Adrenal gland (tissue), 12 donors: ENCODE data around the gene ZNF101. TPM values are rescaled to one million over a fixed set of nuclear protein-coding genes. Genes with fewer than 3 reads are reported as not detected.

Experiments used
- DNase-seq, 7 donors: peaks; one replicate each; pipeline ENCODE4 v3.0.0-alpha.2; 2019 to 2020
- H3K27ac ChIP-seq, 5 donors: fragments of 200-600 bp; sonication (generic) in 4 of 5; 1 replicate in 3 of 5; 2 replicates in 2 of 5; pipeline versions ENCODE4 v1.5.1 to v1.8.0; 2016 to 2020; ENCODE audit warnings: mild to moderate bottlenecking in 1 of 5
- H3K27me3 ChIP-seq: fragments of 200-600 bp; 2 replicates; pipeline ENCODE4 v1.8.0; 2021
- H3K36me3 ChIP-seq, 2 donors: fragments of 200-600 bp; replicated peaks in 1 of 2; 1 replicate in 1 of 2; 2 replicates in 1 of 2; pipeline versions ENCODE4 v1.5.1 to v1.8.0; 2018 to 2022
- H3K4me1 ChIP-seq, 2 donors: fragments of 200-600 bp; replicated peaks in 1 of 2; 1 replicate in 1 of 2; 2 replicates in 1 of 2; pipeline versions ENCODE4 v1.5.1 to v1.8.0; 2018 to 2021
- H3K4me3 ChIP-seq, 4 donors: fragments of 200-600 bp; sonication (generic) in 3 of 4; one replicate each; pipeline ENCODE4 v1.5.1; 2016 to 2018
- H3K9me3 ChIP-seq, 3 donors: fragments of 200-600 bp; sonication (generic) in 1 of 3; replicated peaks in 1 of 3; 1 replicate in 2 of 3; 2 replicates in 1 of 3; pipeline versions ENCODE4 v1.5.1 to v1.8.0; 2016 to 2021
- CTCF ChIP-seq, 6 experiments: fragments of 450-650 bp in 4 of 6; fragments of 200-600 bp in 2 of 6; sonication (generic) in 1 of 6; IDR thresholded peaks; 1 replicate in 5 of 6; 2 replicates in 1 of 6; pipeline versions ENCODE4 v1.5.1 to v1.8.0; 2016 to 2021; ENCODE audit warnings: antibody characterized with exemption in 6 of 6, mild to moderate bottlenecking in 2 of 6, moderate library complexity in 1 of 6
- POLR2A ChIP-seq, 2 donors: fragments of 450-650 bp; IDR thresholded peaks; one replicate each; pipeline ENCODE4 v1.6.1; 2017; ENCODE audit warnings: antibody characterized with exemption in 2 of 2, mild to moderate bottlenecking in 2 of 2, moderate library complexity in 1 of 2
- WGBS, 4 donors: extraction: QIAGEN DNeasy Blood & Tissue Kit in 2 of 4; methylation state at CpG; one replicate each; pipeline versions ENCODE4 v1.1.5 to v1.1.7; 2013 to 2017; 5-methylcytosine and 5-hydroxymethylcytosine counted together
- intact Hi-C, 2 donors: fragments of 100-400 bp; cut with DNase I; formaldehyde crosslinking; loops; one replicate each; pipeline versions ENCODE4 v1.14.1 to v1.15.0; 2022 to 2023
- polyA plus RNA-seq, 3 donors: library from polyadenylated mRNA; stranded (reverse); fragments of 200-250 nt in 2 of 3; fragments of 350-450 nt in 1 of 3; fragmentation: Illumina TruSeq in 1 of 3; extraction: RNeasy Lipid Tissue Mini Kit (QIAGEN cat#74804) in 1 of 3; gene quantifications; one replicate each; pipeline ENCODE4 v1.2.3, GENCODE V29; 2013 to 2014
- total RNA-seq, 9 donors: library from RNA; depleted of rRNA in 4 of 9; stranded (reverse); fragments of >200 nt in 4 of 9; fragments of 120-200 nt in 1 of 9; fragmentation: NEBNext Ultra II Directional in 1 of 9; extraction: Animal tissue kit (Norgen Biotek cat#: 25700) in 1 of 9; gene quantifications; one replicate each; pipeline versions ENCODE4 v1.1.0 to v1.2.4, GENCODE V29; 2013 to 2023
- donor health status: healthy with polysubstance abuse.
- donor health status: Bipolar disorder and iron deficiency.
- donor health status: DM: yes; HTN: yes; CAD: no.
- donor health status: DM: no; HTN: no; CAD: no.
- donor health status: DM: no; HTN: no; CAD: no.
- donor health status: DM: yes; HTN: yes; CAD: no.

The ZNF101 gene
- total and polyA plus RNA-seq, 12 donors: 1.3 to 11.8 (median 6.3) TPM

GRCh38 chr19:19623383-19623782, 45.3 kb upstream of the ZNF101 start:
- Histone ChIP-seq H3K9me3 (no peaks in the 10 kb centered on the region), H3K27ac (no peak overlapping the region), H3K4me3 (no peak overlapping the region), H3K36me3 (no peaks in the 10 kb centered on the region), H3K27me3 (no peaks in the 10 kb centered on the region), H3K4me1 (peaks cover 0 to 8% of the 10 kb centered on the region in 2 donors)
- WGBS, 4 donors: 62 to 76% (median 72%) methylated on average over 5 of the region's 5 CpGs
- TF ChIP-seq CTCF (IDR thresholded peaks at IDR 0.05): no peak
- TF ChIP-seq POLR2A (IDR thresholded peaks at IDR 0.05): no peak
- intact Hi-C loops: no loop called here
- DNase-seq: no peak

- Histone ChIP-seq H3K4me1 (peaks cover 0 to 12% of the 10 kb centered on the region in 2 donors), H3K27me3 (no peaks in the 10 kb centered on the region), H3K27ac (no peak overlapping the region), H3K36me3 (no peaks in the 10 kb centered on the region), H3K4me3 (no peak overlapping the region), H3K9me3 (no peaks in the 10 kb centered on the region)
- TF ChIP-seq CTCF (IDR thresholded peaks at IDR 0.05) (no peak), POLR2A (IDR thresholded peaks at IDR 0.05) (no peak)
- no peak for DNase-seq
- WGBS, 4 donors: 86 to 95% (median 95%) methylated on average over 14 to 19 of the region's 19 CpGs
- intact Hi-C loops: no loop called here
These were observed 44.5 kb upstream of the ZNF101 start for GRCh38 chr19:19624032-19624570.

GRCh38 chr19:19626516-19627472, 41.8 kb upstream of the ZNF101 start:
- DNase-seq: no peak
- WGBS, 4 donors: 95 to 96% (median 95%) methylated on average over 34 to 48 of the region's 48 CpGs
- H3K27me3 ChIP-seq: no peaks in the 10 kb centered on the region
- intact Hi-C loops: no loop called here
- H3K27ac ChIP-seq: no peak overlapping the region
- no peak for TF ChIP-seq CTCF (IDR thresholded peaks at IDR 0.05)
- TF ChIP-seq POLR2A (IDR thresholded peaks at IDR 0.05): no peak
- no peak overlapping the region for H3K4me3 ChIP-seq
- H3K4me1 ChIP-seq: peaks cover 0 to 12% of the 10 kb centered on the region in 2 donors
- H3K9me3 ChIP-seq: no peaks in the 10 kb centered on the region
- no peaks in the 10 kb centered on the region for H3K36me3 ChIP-seq

GRCh38 chr19:19627621-19628500, 40.8 kb upstream of the ZNF101 start, which contains the start of gene LPAR2:
TSS of gene LPAR2 (minus strand) at chr19:19628220. CDS start at chr19:19627275, 945 bp downstream.
- Histone ChIP-seq H3K36me3 (no peaks in the 10 kb centered on the region), H3K27ac (peak within 1 kb of the TSS in 1 of 5 donors; percentile 26), H3K4me1 (peaks cover 0 to 12% of the 10 kb centered on the region in 2 donors), H3K4me3 (peak within 1 kb of the TSS in 1 of 4 donors; percentile 57), H3K27me3 (no peaks in the 10 kb centered on the region), H3K9me3 (no peaks in the 10 kb centered on the region)
- WGBS, 4 donors: 14 to 54% (median 26%) methylated on average over 20 to 83 of the region's 87 CpGs
- TF ChIP-seq CTCF (IDR thresholded peaks at IDR 0.05): no peak
- TF ChIP-seq POLR2A (IDR thresholded peaks at IDR 0.05): no peak
- no peak for DNase-seq
- intact Hi-C loops: no loop called here
